ENCODE results near the gene BICRAL. TPM values are rescaled to one million over a fixed set of nuclear protein-coding genes. Genes with fewer than 3 reads are reported as not detected.
"Not testable (repeated sequence)": the region's sequence is repeated elsewhere in the genome, so short reads cannot be mapped to it uniquely, and the experiment has no call there.

BICRAL gene
- polyA plus RNA-seq, 1 of the 3 experiments (the other 2 are of a cell fraction): 5.1 TPM

DNA sequence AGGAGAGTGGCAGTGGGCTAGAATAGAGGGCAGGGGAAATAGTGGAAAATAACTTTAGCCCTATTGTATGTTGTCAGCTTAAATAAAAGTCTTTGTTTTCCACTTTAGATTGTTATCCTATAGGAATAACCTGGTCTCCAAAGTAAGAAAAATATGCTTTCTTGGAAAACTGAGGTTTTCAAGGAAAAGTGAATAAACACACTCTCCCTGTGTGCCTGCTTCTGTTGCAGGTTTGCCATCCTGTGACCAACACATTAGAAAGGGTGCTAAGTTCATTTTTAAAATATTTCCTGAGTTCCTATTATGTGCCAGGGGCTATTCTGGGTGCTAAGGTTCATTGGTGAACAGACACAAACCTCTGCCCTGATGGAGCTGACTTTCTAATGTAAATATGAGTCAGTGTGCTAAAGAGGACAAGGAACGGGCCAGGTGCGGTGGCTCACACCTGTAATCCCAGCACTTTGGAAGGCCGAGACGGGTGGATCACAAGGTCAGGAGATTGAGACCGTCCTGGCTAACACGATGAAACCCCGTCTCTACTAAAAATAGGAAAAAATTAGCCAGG, 23.5 kb downstream of the BICRAL start:
- peaks cover 0 to 3% of the 10 kb centered on the region in 2 experiments for H3K36me3 ChIP-seq (replicated peaks in 1 of 2; ENCODE audit: control insufficient read depth in 1 of 2, insufficient read depth in 2 of 2, low read length in 1 of 2)
- no peak overlapping the region for H3K4me3 ChIP-seq (ENCODE audit: low read depth in 2 of 2, low read length in 1 of 2)
- DNase-seq: no peak
- ChIA-PET POLR2A (no interaction called here), CTCF (interaction anchor here (0.7 kb wide), 1 partner anchor 13 kb away, joined by 3 read pairs; no protein-coding TSS in a partner anchor)
- H3K4me2 ChIP-seq: no peak overlapping the region
- H2AFZ ChIP-seq (ENCODE audit: low read depth): no peak overlapping the region
- no peak overlapping the region for H3K27ac ChIP-seq (ENCODE audit: low read depth in 2 of 2, low read length in 1 of 2)
- 93% methylated on average over 7 of the region's 7 CpGs for WGBS (ENCODE audit: low lambda C conversion rate)
- H3K9me2 ChIP-seq: no peaks in the 10 kb centered on the region
- peaks cover 6% of the 10 kb centered on the region; the same call in 1 of the 2 replicates for H4K20me1 ChIP-seq (ENCODE audit: insufficient read depth)
- peaks cover 6% of the 10 kb centered on the region for H3F3A ChIP-seq (replicated peaks; ENCODE audit: insufficient read depth)
- no peaks in the 10 kb centered on the region for H3K9me3 ChIP-seq
- H3K4me1 ChIP-seq (ENCODE audit: control insufficient read depth in 1 of 2, insufficient read depth in 2 of 2, low read depth in 1 of 2, low read length in 1 of 2): no peaks in the 10 kb centered on the region; a peak in 1 of 4 replicates
- no peak overlapping the region for H3K9ac ChIP-seq
- no peak for TF ChIP-seq IRF3 (IDR thresholded peaks at IDR 0.05; ENCODE audit: low read depth, low read length)
- TF ChIP-seq YY1 (IDR thresholded peaks at IDR 0.05; ENCODE audit: low read depth): no peak
- no peak for TF ChIP-seq TEAD4 (IDR thresholded peaks at IDR 0.05; ENCODE audit: borderline replicate concordance, insufficient read depth)
- TF ChIP-seq, protein P1, sequence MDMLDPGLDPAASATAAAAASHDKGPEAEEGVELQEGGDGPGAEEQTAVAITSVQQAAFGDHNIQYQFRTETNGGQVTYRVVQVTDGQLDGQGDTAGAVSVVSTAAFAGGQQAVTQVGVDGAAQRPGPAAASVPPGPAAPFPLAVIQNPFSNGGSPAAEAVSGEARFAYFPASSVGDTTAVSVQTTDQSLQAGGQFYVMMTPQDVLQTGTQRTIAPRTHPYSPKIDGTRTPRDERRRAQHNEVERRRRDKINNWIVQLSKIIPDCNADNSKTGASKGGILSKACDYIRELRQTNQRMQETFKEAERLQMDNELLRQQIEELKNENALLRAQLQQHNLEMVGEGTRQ (IDR thresholded peaks at IDR 0.05; ENCODE audit: borderline replicate concordance, low read depth, low read length): no peak
- TF ChIP-seq RCOR1 (IDR thresholded peaks at IDR 0.05; ENCODE audit: low read length): no peak
- TF ChIP-seq TCF12 (IDR thresholded peaks at IDR 0.05): no peak
- no peak for TF ChIP-seq MXI1 (IDR thresholded peaks at IDR 0.05; ENCODE audit: low read depth, low read length)
- TF ChIP-seq ZBTB33 (IDR thresholded peaks at IDR 0.05; ENCODE audit: borderline replicate concordance, low read depth): no peak
- TF ChIP-seq MAX (IDR thresholded peaks at IDR 0.05; ENCODE audit: low read depth): no peak
- TF ChIP-seq EZH2phosphoT487 (IDR thresholded peaks at IDR 0.05; ENCODE audit: borderline replicate concordance, low read depth): no peak
- TF ChIP-seq SMC3 (IDR thresholded peaks at IDR 0.05; ENCODE audit: low read depth, low read length): no peak
- TF ChIP-seq EP300 (IDR thresholded peaks at IDR 0.05; ENCODE audit: borderline replicate concordance in 1 of 2, low read depth in 1 of 2, low read length in 1 of 2): no peak
- TF ChIP-seq, protein P2, sequence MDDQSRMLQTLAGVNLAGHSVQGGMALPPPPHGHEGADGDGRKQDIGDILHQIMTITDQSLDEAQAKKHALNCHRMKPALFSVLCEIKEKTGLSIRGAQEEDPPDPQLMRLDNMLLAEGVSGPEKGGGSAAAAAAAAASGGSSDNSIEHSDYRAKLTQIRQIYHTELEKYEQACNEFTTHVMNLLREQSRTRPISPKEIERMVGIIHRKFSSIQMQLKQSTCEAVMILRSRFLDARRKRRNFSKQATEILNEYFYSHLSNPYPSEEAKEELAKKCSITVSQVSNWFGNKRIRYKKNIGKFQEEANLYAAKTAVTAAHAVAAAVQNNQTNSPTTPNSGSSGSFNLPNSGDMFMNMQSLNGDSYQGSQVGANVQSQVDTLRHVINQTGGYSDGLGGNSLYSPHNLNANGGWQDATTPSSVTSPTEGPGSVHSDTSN (IDR thresholded peaks at IDR 0.05): no peak
- no peak for TF ChIP-seq RXRA (IDR thresholded peaks at IDR 0.05; ENCODE audit: borderline replicate concordance, low read depth)
- no peak for TF ChIP-seq SIN3A (IDR thresholded peaks at IDR 0.05; ENCODE audit: borderline replicate concordance, low read depth, low read length)
- no peak for TF ChIP-seq POLR2AphosphoS5 (IDR thresholded peaks at IDR 0.05; ENCODE audit: low read depth, low read length)
- no peak for TF ChIP-seq RFX5 (IDR thresholded peaks at IDR 0.05; ENCODE audit: low read length)
- H3K27me3 ChIP-seq (ENCODE audit: insufficient read depth): no peaks in the 10 kb centered on the region
- H3K79me2 ChIP-seq (ENCODE audit: insufficient read depth): peaks cover 22% of the 10 kb centered on the region

DNA sequence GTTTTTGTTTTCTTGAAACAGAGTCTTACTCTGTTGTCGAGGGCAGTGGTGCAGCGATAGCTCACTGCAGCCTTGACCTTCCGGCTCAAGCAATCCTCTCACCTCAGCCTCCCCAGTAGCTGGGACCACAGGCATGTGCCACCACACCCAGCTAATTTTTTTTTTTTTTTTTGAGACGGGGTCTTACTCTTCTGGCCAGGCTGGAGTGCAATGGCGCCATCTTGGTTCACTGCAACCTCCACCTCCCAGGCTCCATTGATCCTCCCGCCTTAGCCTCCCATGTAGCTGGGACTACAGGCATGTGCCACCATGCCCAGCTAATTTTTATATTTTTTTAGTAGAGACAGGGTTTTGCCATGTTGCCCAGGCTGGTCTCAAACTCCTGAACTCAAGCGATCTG, 24.5 kb downstream of the BICRAL start:
- H4K20me1 ChIP-seq (ENCODE audit: insufficient read depth); H3F3A ChIP-seq (replicated peaks; ENCODE audit: insufficient read depth); H3K4me3 ChIP-seq (ENCODE audit: low read depth in 2 of 2, low read length in 1 of 2); H3K36me3 ChIP-seq (replicated peaks in 1 of 2; ENCODE audit: control insufficient read depth in 1 of 2, insufficient read depth in 2 of 2, low read length in 1 of 2); CTCF ChIA-PET; H3K4me1 ChIP-seq (ENCODE audit: control insufficient read depth in 1 of 2, insufficient read depth in 2 of 2, low read depth in 1 of 2, low read length in 1 of 2); H3K4me2 ChIP-seq; DNase-seq; H3K9me3 ChIP-seq; H3K9me2 ChIP-seq; H3K27ac ChIP-seq (ENCODE audit: low read depth in 2 of 2, low read length in 1 of 2); POLR2A ChIA-PET; H3K9ac ChIP-seq; H2AFZ ChIP-seq (ENCODE audit: low read depth); H3K27me3 ChIP-seq (ENCODE audit: insufficient read depth): not testable (repeated sequence)
- peaks cover 22% of the 10 kb centered on the region for H3K79me2 ChIP-seq (ENCODE audit: insufficient read depth)
- WGBS (ENCODE audit: low lambda C conversion rate): 95% methylated on average over 7 of the region's 7 CpGs
